Esophagus squamous epithelium (tissue), 4 donors: ENCODE results near the gene CLDN24.

Experiments used
- CTCF ChIP-seq, 6 experiments: fragments of 450-650 bp in 4 of 6; fragments of 200-600 bp in 2 of 6; sonication (generic) in 2 of 6; IDR thresholded peaks; one replicate each; pipeline ENCODE4 v1.5.1; 2016 to 2019; ENCODE audit warnings: antibody characterized with exemption in 6 of 6, mild to moderate bottlenecking in 4 of 6, moderate library complexity in 4 of 6
- POLR2A ChIP-seq, 4 donors: fragments of 450-650 bp; IDR thresholded peaks; one replicate each; pipeline ENCODE4 v1.6.1; 2017; ENCODE audit warnings: antibody characterized with exemption in 4 of 4, mild to moderate bottlenecking in 4 of 4, moderate library complexity in 3 of 4

GRCh38 chr4:183289688-183290087, 32.5 kb downstream of the CLDN24 start:
- TF ChIP-seq CTCF (IDR thresholded peaks at IDR 0.05) (no peak), POLR2A (IDR thresholded peaks at IDR 0.05) (no peak)
